PC-3 (cell line): Measurements from ENCODE around the gene NIPBL.

Source experiments
- EZH2 ChIP-seq: fragments of 300-600 bp; sonication (generic); IDR thresholded peaks from one replicate; pipeline ENCODE4 v1.6.1; 2017; ENCODE audit warnings: antibody characterized with exemption, mild to moderate bottlenecking, low read length; ENCODE audit not compliant: unreplicated experiment
- EZH2phosphoT487 ChIP-seq: fragments of 300-600 bp; sonication (generic); IDR thresholded peaks from 2 replicates; pipeline ENCODE4 v1.6.1; 2018; ENCODE audit warnings: mild to moderate bottlenecking, antibody characterized with exemption, low read length, borderline replicate concordance
- TF ChIP-seq, protein P1 (sequence below): fragments of 300-600 bp; sonication (generic); conservative IDR thresholded peaks from 2 replicates; pipeline ENCODE4 v1.5.1; 2017; ENCODE audit warnings: antibody characterized with exemption, low read depth, mild to moderate bottlenecking, low read length

DNA sequence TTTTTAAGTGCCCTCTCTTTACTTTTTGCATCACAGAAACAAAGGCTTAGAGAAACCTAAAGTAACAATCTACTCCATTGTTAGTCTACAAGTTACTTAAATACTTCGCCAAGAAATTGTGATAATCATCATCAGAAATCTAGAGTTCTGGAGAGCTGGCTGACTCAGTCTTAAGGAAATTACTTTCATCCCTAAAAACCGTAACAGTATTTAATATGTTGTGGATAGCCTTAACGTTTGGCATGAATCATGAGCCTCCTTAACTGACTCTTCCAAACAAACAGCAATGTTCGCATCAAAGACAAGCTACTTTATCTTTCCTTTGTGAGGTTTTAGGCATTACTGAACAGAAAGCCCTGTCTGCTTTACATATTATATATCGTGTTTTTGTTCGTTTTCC lies 128.7 kb downstream of the NIPBL start:
- TF ChIP-seq, protein P1, sequence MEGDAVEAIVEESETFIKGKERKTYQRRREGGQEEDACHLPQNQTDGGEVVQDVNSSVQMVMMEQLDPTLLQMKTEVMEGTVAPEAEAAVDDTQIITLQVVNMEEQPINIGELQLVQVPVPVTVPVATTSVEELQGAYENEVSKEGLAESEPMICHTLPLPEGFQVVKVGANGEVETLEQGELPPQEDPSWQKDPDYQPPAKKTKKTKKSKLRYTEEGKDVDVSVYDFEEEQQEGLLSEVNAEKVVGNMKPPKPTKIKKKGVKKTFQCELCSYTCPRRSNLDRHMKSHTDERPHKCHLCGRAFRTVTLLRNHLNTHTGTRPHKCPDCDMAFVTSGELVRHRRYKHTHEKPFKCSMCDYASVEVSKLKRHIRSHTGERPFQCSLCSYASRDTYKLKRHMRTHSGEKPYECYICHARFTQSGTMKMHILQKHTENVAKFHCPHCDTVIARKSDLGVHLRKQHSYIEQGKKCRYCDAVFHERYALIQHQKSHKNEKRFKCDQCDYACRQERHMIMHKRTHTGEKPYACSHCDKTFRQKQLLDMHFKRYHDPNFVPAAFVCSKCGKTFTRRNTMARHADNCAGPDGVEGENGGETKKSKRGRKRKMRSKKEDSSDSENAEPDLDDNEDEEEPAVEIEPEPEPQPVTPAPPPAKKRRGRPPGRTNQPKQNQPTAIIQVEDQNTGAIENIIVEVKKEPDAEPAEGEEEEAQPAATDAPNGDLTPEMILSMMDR = no peak
- TF ChIP-seq EZH2 (no peak), EZH2phosphoT487 (no peak)
